HL-60/S4 (cell line): ENCODE results near the gene FKBP9.
"Not testable (repeated sequence)": the region's sequence is repeated elsewhere in the genome, so short reads cannot be mapped to it uniquely, and the experiment has no call there.

Experiments
- in situ Hi-C: fragments of 300-500 bp; cut with MboI; formaldehyde crosslinking; loops from 2 replicates; pipeline ENCODE4 v1.14.3; 2022; ENCODE audit warnings: low sequenced_read_pairs

Gene FKBP9

GRCh38 chr7:32948202-32948601, 9.0 kb upstream of the FKBP9 start:
- in situ Hi-C loops = no loop called here

GRCh38 chr7:32952876-32953275, 4.4 kb upstream of the FKBP9 start:
- in situ Hi-C loops = no loop called here

- in situ Hi-C loops = no loop called here
Measured at GRCh38 chr7:32958046-32959025, 1.1 kb downstream of the FKBP9 start.

GRCh38 chr7:32963880-32964301, 6.7 kb downstream of the FKBP9 start:
- in situ Hi-C loops = not testable (repeated sequence)

- in situ Hi-C loops = not testable (repeated sequence)
Measured at GRCh38 chr7:32964461-32965159, 7.4 kb downstream of the FKBP9 start.

- in situ Hi-C loops = not testable (repeated sequence)
Measured at GRCh38 chr7:32966489-32967267, 9.4 kb downstream of the FKBP9 start.

- in situ Hi-C loops = not testable (repeated sequence)
Measured at GRCh38 chr7:32967268-32967582, 10.0 kb downstream of the FKBP9 start.

GRCh38 chr7:32971967-32972366, 14.7 kb downstream of the FKBP9 start:
- in situ Hi-C loops = not testable (repeated sequence)

GRCh38 chr7:32977159-32977558, 19.9 kb downstream of the FKBP9 start:
- in situ Hi-C loops = not testable (repeated sequence)

GRCh38 chr7:32979246-32979645, 22.0 kb downstream of the FKBP9 start:
- in situ Hi-C loops = not testable (repeated sequence)

GRCh38 chr7:32979902-32980301, 22.7 kb downstream of the FKBP9 start:
- in situ Hi-C loops = not testable (repeated sequence)

- in situ Hi-C loops = not testable (repeated sequence)
Measured at GRCh38 chr7:32988148-32988547, 30.9 kb downstream of the FKBP9 start.

GRCh38 chr7:32991068-32991585, 33.9 kb downstream of the FKBP9 start:
- in situ Hi-C loops = not testable (repeated sequence)

- in situ Hi-C loops = not testable (repeated sequence)
Measured at GRCh38 chr7:32991975-32992700, 34.9 kb downstream of the FKBP9 start.

GRCh38 chr7:32992750-32993149, 35.5 kb downstream of the FKBP9 start:
- in situ Hi-C loops = not testable (repeated sequence)

- in situ Hi-C loops = not testable (repeated sequence)
Measured at GRCh38 chr7:32997956-32998355, 40.7 kb downstream of the FKBP9 start.

GRCh38 chr7:32998361-32999171, 41.3 kb downstream of the FKBP9 start:
- in situ Hi-C loops = not testable (repeated sequence)

GRCh38 chr7:32999380-32999779, 42.1 kb downstream of the FKBP9 start:
- in situ Hi-C loops = not testable (repeated sequence)

GRCh38 chr7:33003111-33003510, 45.9 kb downstream of the FKBP9 start:
- in situ Hi-C loops = not testable (repeated sequence)
